ENCODE data around the gene BASP1.

DNA sequence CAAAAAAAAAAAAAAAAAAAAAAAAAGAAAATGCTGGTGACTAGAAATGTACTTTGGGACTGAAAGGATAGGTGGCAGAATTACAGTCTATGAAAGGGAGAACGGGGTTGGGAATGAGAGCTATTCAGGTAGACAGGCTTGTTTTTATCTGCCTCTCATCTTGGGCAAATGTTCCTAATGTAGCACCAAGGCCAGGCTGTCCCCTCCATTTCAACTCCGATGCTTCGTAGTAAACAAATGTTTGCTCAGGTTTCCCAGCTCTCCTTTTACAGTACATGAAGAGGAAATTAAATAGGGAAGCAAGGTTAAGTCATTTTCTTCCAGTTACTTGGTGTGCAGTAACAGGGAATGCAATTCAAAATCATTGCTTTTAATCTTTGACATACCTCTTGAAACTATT, 4.4 kb upstream of the BASP1 start:
- TF ChIP-seq, protein P1, sequence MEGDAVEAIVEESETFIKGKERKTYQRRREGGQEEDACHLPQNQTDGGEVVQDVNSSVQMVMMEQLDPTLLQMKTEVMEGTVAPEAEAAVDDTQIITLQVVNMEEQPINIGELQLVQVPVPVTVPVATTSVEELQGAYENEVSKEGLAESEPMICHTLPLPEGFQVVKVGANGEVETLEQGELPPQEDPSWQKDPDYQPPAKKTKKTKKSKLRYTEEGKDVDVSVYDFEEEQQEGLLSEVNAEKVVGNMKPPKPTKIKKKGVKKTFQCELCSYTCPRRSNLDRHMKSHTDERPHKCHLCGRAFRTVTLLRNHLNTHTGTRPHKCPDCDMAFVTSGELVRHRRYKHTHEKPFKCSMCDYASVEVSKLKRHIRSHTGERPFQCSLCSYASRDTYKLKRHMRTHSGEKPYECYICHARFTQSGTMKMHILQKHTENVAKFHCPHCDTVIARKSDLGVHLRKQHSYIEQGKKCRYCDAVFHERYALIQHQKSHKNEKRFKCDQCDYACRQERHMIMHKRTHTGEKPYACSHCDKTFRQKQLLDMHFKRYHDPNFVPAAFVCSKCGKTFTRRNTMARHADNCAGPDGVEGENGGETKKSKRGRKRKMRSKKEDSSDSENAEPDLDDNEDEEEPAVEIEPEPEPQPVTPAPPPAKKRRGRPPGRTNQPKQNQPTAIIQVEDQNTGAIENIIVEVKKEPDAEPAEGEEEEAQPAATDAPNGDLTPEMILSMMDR (IDR thresholded peaks at IDR 0.05), result no peak
- TF ChIP-seq EZH2 (IDR thresholded peaks at IDR 0.05), result no peak
